ENCODE results near the gene HAUS8. TPM values are rescaled to one million over a fixed set of nuclear protein-coding genes. Genes with fewer than 3 reads are reported as not detected.

The HAUS8 gene
- polyA plus RNA-seq, 2 donors, result 7.8 to 9.3 TPM

Other genes with a start within 250 kb of the HAUS8 start
- 10 to 100 TPM; 19.0 to 40.3 TPM for gene SIN3B, start 246.1 kb downstream of the HAUS8 start, polyA plus RNA-seq
- 1 to 10 TPM in 1 of 2 donors, under 1 TPM in 1; 0.31 to 1.5 TPM for gene F2RL3, start 186.5 kb downstream of the HAUS8 start, polyA plus RNA-seq
- gene CPAMD8, start 48.6 kb downstream of the HAUS8 start, polyA plus RNA-seq, result 1 to 10 TPM; 1.0 to 1.9 TPM
- 10 to 100 TPM; 24.2 to 41.2 TPM for gene MYO9B, start 325 bp upstream of the HAUS8 start, polyA plus RNA-seq
- 10 to 100 TPM; 32.8 to 37.7 TPM for gene USE1, start 139.9 kb upstream of the HAUS8 start, polyA plus RNA-seq
- 10 to 100 TPM in 1 of 2 donors, 1 to 10 TPM in 1; 7.9 to 12.7 TPM for gene OCEL1, start 150.8 kb upstream of the HAUS8 start, polyA plus RNA-seq
- gene NR2F6, start 170.5 kb upstream of the HAUS8 start, polyA plus RNA-seq, result 10 to 100 TPM; 33.3 to 45.5 TPM
- 1 to 10 TPM; 1.5 to 2.9 TPM for gene USHBP1, start 189.3 kb upstream of the HAUS8 start, polyA plus RNA-seq
- gene BABAM1, start 192.0 kb upstream of the HAUS8 start, polyA plus RNA-seq, result 10 to 100 TPM; 39.1 to 52.7 TPM
- under 1 TPM; 0.22 to 0.45 TPM for gene ANKLE1, start 206.4 kb upstream of the HAUS8 start, polyA plus RNA-seq
- 1 to 10 TPM; 3.4 to 4.5 TPM for gene ABHD8, start 228.0 kb upstream of the HAUS8 start, polyA plus RNA-seq
- 100 to 1,000 TPM in 1 of 2 donors, 10 to 100 TPM in 1; 72.1 to 102 TPM for gene MRPL34, start 230.4 kb upstream of the HAUS8 start, polyA plus RNA-seq
- gene DDA1, start 234.1 kb upstream of the HAUS8 start, polyA plus RNA-seq, result 10 to 100 TPM; 40.3 to 41.4 TPM